GM12878 (cell line): Measurements from ENCODE around the gene SATB2. TPM values are rescaled to one million over a fixed set of nuclear protein-coding genes. Genes with fewer than 3 reads are reported as not detected.

ENCODE experiments used
- ATAC-seq: fragments of 200-7000 bp; cut with Tn5 transposase; 3 replicates; pipeline ENCODE4 v1.9.1; 2020; ENCODE audit warnings: mild to moderate bottlenecking, moderate library complexity
- BruUV-seq: library from RNA; stranded (reverse); fragments of 400-500 nt; replicated peaks from 2 replicates; lab custom pipeline; 2021; lab: Mats Ljungman, UMichigan
- CTCF ChIA-PET: fragments of 300-600 bp; sonication (Branson Sonifier 250); formaldehyde crosslinking; extraction: SDS; loops from one replicate; lab custom pipeline; 2021; ENCODE audit warnings: inconsistent platforms; lab: Yijun Ruan, JAX
- POLR2A ChIA-PET: fragments of 350-600 bp; formaldehyde crosslinking; extraction: SDS; loops from one replicate; lab custom pipeline; 2021; ENCODE audit warnings: inconsistent platforms; lab: Charles Lee
- RAD21 ChIA-PET: fragments of 300-600 bp; sonication (Branson Sonifier 250); formaldehyde crosslinking; loops from one replicate; lab custom pipeline; 2023; ENCODE audit warnings: antibody characterized with exemption; ENCODE audit not compliant: unreplicated experiment; lab: Charles Lee
- SMC1A ChIA-PET: fragments of 300-600 bp; sonication (Branson Sonifier 250); formaldehyde crosslinking; loops from one replicate; lab custom pipeline; 2023; ENCODE audit not compliant: unreplicated experiment, uncharacterized antibody; lab: Charles Lee
- DNase-seq: peaks from one replicate; pipeline ENCODE4 v3.0.0-alpha.2; 2011; ENCODE audit warnings: low read depth, low spot score
- FAIRE-seq: peaks from 3 replicates; lab custom pipeline; 2011; peaks lifted over from hg19 to GRCh38; lab: Jason Lieb, UNC
- H2AFZ ChIP-seq: 2 replicates; pipeline ENCODE4 v1.6.0; 2011; ENCODE audit warnings: low read depth, low read length, control low read depth; ENCODE audit not compliant: control insufficient read depth
- H3K27ac ChIP-seq: 2 replicates; pipeline ENCODE4 v1.5.1; 2011; ENCODE audit warnings: control low read depth; ENCODE audit not compliant: control insufficient read depth, insufficient read depth
- H3K27me3 ChIP-seq, 2 experiments: replicated peaks in 1 of 2; 2 replicates each; pipeline versions ENCODE4 v1.6.0 to v1.6.1; 2011; ENCODE audit warnings: low read length in 1 of 2; ENCODE audit not compliant: control insufficient read depth in 2 of 2, insufficient read depth in 2 of 2
- H3K36me3 ChIP-seq, 2 experiments: 2 replicates each; pipeline ENCODE4 v1.5.1; 2011; ENCODE audit warnings: low read length in 1 of 2; ENCODE audit not compliant: control insufficient read depth in 2 of 2, insufficient read depth in 2 of 2
- H3K4me1 ChIP-seq: 2 replicates; pipeline ENCODE4 v1.6.1; 2011; ENCODE audit warnings: mild to moderate bottlenecking, low read length, moderate library complexity, mixed read lengths; ENCODE audit not compliant: control insufficient read depth, insufficient read depth
- H3K4me2 ChIP-seq: 2 replicates; pipeline ENCODE4 v1.6.0; 2011; ENCODE audit warnings: control low read depth; ENCODE audit not compliant: control insufficient read depth, insufficient read depth
- H3K4me3 ChIP-seq: fragments of 200-600 bp; sonication (generic); 2 replicates; pipeline ENCODE4 v1.5.1; 2016
- H3K79me2 ChIP-seq: 2 replicates; pipeline ENCODE4 v1.6.0; 2011; ENCODE audit warnings: low read length; ENCODE audit not compliant: control insufficient read depth, insufficient read depth
- H3K9ac ChIP-seq: 2 replicates; pipeline ENCODE4 v1.8.0; 2011; ENCODE audit warnings: low read length, control low read depth, mixed read lengths; ENCODE audit not compliant: control insufficient read depth, insufficient read depth
- H3K9me3 ChIP-seq: replicated peaks from 3 replicates; pipeline ENCODE4 v1.5.1; 2011; ENCODE audit warnings: mild to moderate bottlenecking, low read length; ENCODE audit not compliant: control insufficient read depth, insufficient read depth
- H4K20me1 ChIP-seq: 2 replicates; pipeline ENCODE4 v1.6.0; 2011; ENCODE audit not compliant: control insufficient read depth, insufficient read depth
- BACH1 ChIP-seq: fragments of 450-650 bp; IDR thresholded peaks from 2 replicates; pipeline ENCODE4 v1.6.1; 2017; ENCODE audit warnings: mild to moderate bottlenecking, borderline replicate concordance
- BHLHE40 ChIP-seq, 2 experiments: fragments of 450-650 bp in 1 of 2; IDR thresholded peaks; 2 replicates each; pipeline ENCODE4 v1.6.1; 2011 to 2017; ENCODE audit warnings: low read depth in 2 of 2, borderline replicate concordance in 1 of 2, improper control_type of control experiment in 1 of 2, low read length in 1 of 2, mild to moderate bottlenecking in 1 of 2
- BMI1 ChIP-seq: fragments of 450-650 bp; IDR thresholded peaks from 2 replicates; pipeline ENCODE4 v1.6.1; 2016; ENCODE audit warnings: mild to moderate bottlenecking, moderate library complexity, borderline replicate concordance
- BRCA1 ChIP-seq: IDR thresholded peaks from 2 replicates; pipeline ENCODE4 v1.6.1; 2011; ENCODE audit warnings: low read depth, low read length, improper control_type of control experiment
- CREB1 ChIP-seq: IDR thresholded peaks from 2 replicates; pipeline ENCODE4 v1.6.1; 2012; ENCODE audit warnings: low read depth, mild to moderate bottlenecking, inconsistent platforms
- DPF2 ChIP-seq: fragments of 450-650 bp; IDR thresholded peaks from 2 replicates; pipeline ENCODE4 v1.6.1; 2017; ENCODE audit warnings: mild to moderate bottlenecking
- KLF5 ChIP-seq: fragments of 450-650 bp; IDR thresholded peaks from 2 replicates; pipeline ENCODE4 v1.6.1; 2014; ENCODE audit warnings: mild to moderate bottlenecking; ENCODE audit not compliant: partially characterized antibody
- NFYA ChIP-seq: IDR thresholded peaks from 2 replicates; pipeline ENCODE4 v1.6.1; 2011; ENCODE audit warnings: low read depth, mild to moderate bottlenecking, low read length, improper control_type of control experiment, borderline replicate concordance
- POLR2A ChIP-seq: IDR thresholded peaks from 2 replicates; pipeline ENCODE4 v1.6.1; 2011; ENCODE audit warnings: low read depth, mild to moderate bottlenecking, low read length
- SMARCA5 ChIP-seq: fragments of 450-650 bp; IDR thresholded peaks from 2 replicates; pipeline ENCODE4 v1.6.1; 2017; ENCODE audit warnings: mild to moderate bottlenecking
- SUPT20H ChIP-seq: IDR thresholded peaks from 2 replicates; pipeline ENCODE4 v1.6.1; 2011; ENCODE audit warnings: low read depth, mild to moderate bottlenecking, low read length, moderate library complexity, borderline replicate concordance; ENCODE audit not compliant: control insufficient read depth
- TAF1 ChIP-seq: IDR thresholded peaks from 2 replicates; pipeline ENCODE4 v1.6.1; 2011; ENCODE audit warnings: mild to moderate bottlenecking, low read depth, low read length, borderline replicate concordance
- YY1 ChIP-seq: IDR thresholded peaks from 2 replicates; pipeline ENCODE4 v1.6.1; 2011; ENCODE audit warnings: low read depth, mild to moderate bottlenecking, low read length
- in situ Hi-C: fragments of 300-500 bp; cut with MboI; formaldehyde crosslinking; loops from 9 replicates; pipeline ENCODE4 v1.14.3; 2018; ENCODE audit warnings: mixed read lengths
- intact Hi-C: fragments of 100-400 bp; cut with micrococcal nuclease; formaldehyde crosslinking; loops from one replicate; pipeline ENCODE4 v1.14.2; 2022; ENCODE audit not compliant: unreplicated experiment
- polyA plus RNA-seq, 11 experiments: library from polyadenylated mRNA; depleted of rRNA in 4 of 11; unstranded in 6 of 11; stranded (reverse) in 5 of 11; fragments of >200 nt; fragmentation: Nextera tagmentation in 4 of 11; fragmentation: Illumina TruSeq in 1 of 11; extraction: Ambion mirVana in 4 of 11; extraction: Trizol in 1 of 11; gene quantifications; 1 replicate in 1 of 11; 2 replicates in 10 of 11; pipeline versions ENCODE4 v1.2.1 to v1.2.3, GENCODE V29; 2011 to 2016; ENCODE audit warnings: inconsistent platforms in 2 of 11, missing spikeins in 2 of 11, low read depth in 1 of 11
- total RNA-seq, 4 experiments: library from RNA; depleted of rRNA in 3 of 4; stranded (reverse); fragments of >200 nt in 3 of 4; fragmentation: Illumina TruSeq in 1 of 4; extraction: Trizol in 1 of 4; gene quantifications; 2 replicates each; pipeline versions ENCODE4 v1.2.1 to v1.2.3, GENCODE V29; 2013 to 2021
- TF ChIP-seq, protein P1 (sequence below): fragments of 450-650 bp; IDR thresholded peaks from 2 replicates; pipeline ENCODE4 v1.6.1; 2017; ENCODE audit warnings: mild to moderate bottlenecking, low read depth, inconsistent platforms; ENCODE audit not compliant: poor library complexity, severe bottlenecking

Gene SATB2
- total and polyA plus RNA-seq, 10 of the 15 experiments (the other 5 are each of a cell fraction or from before 2014, with no cell fraction given): 0.03 to 0.56 (median 0.08) TPM; not detected in 3

DNA sequence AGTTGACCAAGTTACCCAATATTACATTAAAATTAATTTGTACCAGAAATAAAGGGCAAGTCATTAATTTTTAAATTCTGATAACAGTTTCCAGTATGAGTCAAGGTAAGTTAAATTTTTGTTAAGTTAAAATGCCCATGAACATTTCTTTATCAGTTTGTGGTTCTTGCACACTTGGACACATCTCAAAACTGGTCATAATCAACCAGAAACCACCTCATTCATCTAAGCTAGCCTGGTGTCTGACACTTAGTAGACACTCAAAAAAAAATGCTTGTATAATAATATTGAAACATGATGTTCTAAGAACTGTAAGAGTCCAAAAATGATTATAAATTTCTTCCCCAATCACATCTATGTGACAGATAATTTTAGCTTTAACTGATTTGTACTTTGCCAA, 62.4 kb downstream of the SATB2 start:
- H3K36me3 ChIP-seq: no peaks in the 10 kb centered on the region
- POLR2A ChIA-PET: interaction anchor here (0.5 kb wide), 1 partner anchor 164 kb away, joined by 3 read pairs; no protein-coding TSS in a partner anchor
- SMC1A ChIA-PET: no interaction called here
- intact Hi-C loops: no loop called here
- H3K4me2 ChIP-seq: no peak overlapping the region
- H3K9me3 ChIP-seq: no peaks in the 10 kb centered on the region
- RAD21 ChIA-PET: no interaction called here
- BruUV-seq: no TSS peak
- DNase-seq: no peak
- no peaks in the 10 kb centered on the region for H3K79me2 ChIP-seq
- H3K27me3 ChIP-seq: no peaks in the 10 kb centered on the region
- H4K20me1 ChIP-seq: no peaks in the 10 kb centered on the region
- H2AFZ ChIP-seq: no peak overlapping the region
- no peak for ATAC-seq
- no peaks in the 10 kb centered on the region for H3K4me1 ChIP-seq
- no peak for FAIRE-seq
- no peak for TF ChIP-seq TAF1
- TF ChIP-seq, protein P1, sequence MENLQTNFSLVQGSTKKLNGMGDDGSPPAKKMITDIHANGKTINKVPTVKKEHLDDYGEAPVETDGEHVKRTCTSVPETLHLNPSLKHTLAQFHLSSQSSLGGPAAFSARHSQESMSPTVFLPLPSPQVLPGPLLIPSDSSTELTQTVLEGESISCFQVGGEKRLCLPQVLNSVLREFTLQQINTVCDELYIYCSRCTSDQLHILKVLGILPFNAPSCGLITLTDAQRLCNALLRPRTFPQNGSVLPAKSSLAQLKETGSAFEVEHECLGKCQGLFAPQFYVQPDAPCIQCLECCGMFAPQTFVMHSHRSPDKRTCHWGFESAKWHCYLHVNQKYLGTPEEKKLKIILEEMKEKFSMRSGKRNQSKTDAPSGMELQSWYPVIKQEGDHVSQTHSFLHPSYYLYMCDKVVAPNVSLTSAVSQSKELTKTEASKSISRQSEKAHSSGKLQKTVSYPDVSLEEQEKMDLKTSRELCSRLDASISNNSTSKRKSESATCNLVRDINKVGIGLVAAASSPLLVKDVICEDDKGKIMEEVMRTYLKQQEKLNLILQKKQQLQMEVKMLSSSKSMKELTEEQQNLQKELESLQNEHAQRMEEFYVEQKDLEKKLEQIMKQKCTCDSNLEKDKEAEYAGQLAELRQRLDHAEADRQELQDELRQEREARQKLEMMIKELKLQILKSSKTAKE: no peak
- no peak for TF ChIP-seq BRCA1
- TF ChIP-seq NFYA: no peak
- no peak for TF ChIP-seq KLF5
- TF ChIP-seq BMI1: no peak
- TF ChIP-seq BACH1: no peak
- no peak for TF ChIP-seq BHLHE40 (IDR thresholded peaks at IDR 0.05; ENCODE audit: borderline replicate concordance in 1 of 2, low read depth in 2 of 2, low read length in 1 of 2)
- TF ChIP-seq SUPT20H: no peak
- no peak for TF ChIP-seq POLR2A
- TF ChIP-seq CREB1: no peak
- no peak for TF ChIP-seq DPF2
- no peak for TF ChIP-seq YY1
- no peak for TF ChIP-seq SMARCA5
- TF ChIP-seq, all 136 proteins: peak for 0
- no peak overlapping the region for H3K4me3 ChIP-seq
- H3K9ac ChIP-seq: no peak overlapping the region
- in situ Hi-C loops: no loop called here
- CTCF ChIA-PET: no interaction called here
- H3K27ac ChIP-seq: no peak overlapping the region
